Gastroesophageal sphincter (tissue), 4 donors: ENCODE results near the gene CLCN3. TPM values are rescaled to one million over a fixed set of nuclear protein-coding genes. Genes with fewer than 3 reads are reported as not detected.
"Not testable (repeated sequence)": the region's sequence is repeated elsewhere in the genome, so short reads cannot be mapped to it uniquely, and the experiment has no call there.

Source experiments
- ATAC-seq: fragments of 150-250 bp; one replicate; pipeline ENCODE4 v1.9.1; 2016; ENCODE audit warnings: mild to moderate bottlenecking, moderate library complexity
- H3K27ac ChIP-seq, 4 donors: fragments of 200-600 bp; sonication (generic) in 3 of 4; 1 replicate in 3 of 4; 2 replicates in 1 of 4; pipeline ENCODE4 v1.5.1; 2016 to 2019
- H3K27me3 ChIP-seq: fragments of 200-600 bp; sonication (generic); one replicate; pipeline ENCODE4 v1.5.1; 2019
- H3K36me3 ChIP-seq, 2 donors: fragments of 200-600 bp; sonication (generic); one replicate each; pipeline ENCODE4 v1.5.1; 2019; ENCODE audit warnings: control low read depth in 1 of 2
- H3K4me1 ChIP-seq, 3 donors: fragments of 200-600 bp; sonication (generic); 1 replicate in 2 of 3; 2 replicates in 1 of 3; pipeline ENCODE4 v1.5.1; 2016 to 2019; ENCODE audit warnings: control low read depth in 2 of 3
- H3K4me3 ChIP-seq, 2 donors: fragments of 200-600 bp; sonication (generic); one replicate each; pipeline ENCODE4 v1.5.1; 2019; ENCODE audit warnings: mild to moderate bottlenecking in 1 of 2, moderate library complexity in 1 of 2
- H3K9me3 ChIP-seq, 3 donors: fragments of 200-600 bp; sonication (generic); one replicate each; pipeline ENCODE4 v1.5.1; 2017 to 2019; ENCODE audit warnings: control low read depth in 2 of 3
- CTCF ChIP-seq, 4 experiments: fragments of 200-600 bp in 2 of 4; fragments of 450-650 bp in 2 of 4; sonication (generic) in 1 of 4; IDR thresholded peaks; one replicate each; pipeline ENCODE4 v1.5.1; 2017 to 2019; ENCODE audit warnings: antibody characterized with exemption in 4 of 4, mild to moderate bottlenecking in 2 of 4, moderate library complexity in 2 of 4
- EP300 ChIP-seq: sonication (generic); formaldehyde crosslinking; IDR thresholded peaks from one replicate; pipeline ENCODE4 v1.6.1; 2017; ENCODE audit warnings: antibody characterized with exemption, mild to moderate bottlenecking
- POLR2A ChIP-seq, 2 donors: fragments of 450-650 bp; IDR thresholded peaks; one replicate each; pipeline ENCODE4 v1.6.1; 2017; ENCODE audit warnings: antibody characterized with exemption in 2 of 2, mild to moderate bottlenecking in 2 of 2, moderate library complexity in 1 of 2
- POLR2AphosphoS5 ChIP-seq: sonication (generic); formaldehyde crosslinking; IDR thresholded peaks from one replicate; pipeline ENCODE4 v1.6.1; 2017; ENCODE audit warnings: antibody characterized with exemption
- WGBS, 2 donors: methylation state at CpG; one replicate each; pipeline ENCODE4 v1.1.5; 2018; ENCODE audit warnings: low coverage in 1 of 2; 5-methylcytosine and 5-hydroxymethylcytosine counted together
- total RNA-seq, 4 donors: library from RNA; depleted of rRNA; stranded (reverse); fragments of >200 nt; gene quantifications; one replicate each; pipeline ENCODE4 v1.1.0, GENCODE V29; 2016

The CLCN3 gene
- 10 to 100 TPM; 16.6 to 26.0 (median 22.6) TPM for total RNA-seq

DNA sequence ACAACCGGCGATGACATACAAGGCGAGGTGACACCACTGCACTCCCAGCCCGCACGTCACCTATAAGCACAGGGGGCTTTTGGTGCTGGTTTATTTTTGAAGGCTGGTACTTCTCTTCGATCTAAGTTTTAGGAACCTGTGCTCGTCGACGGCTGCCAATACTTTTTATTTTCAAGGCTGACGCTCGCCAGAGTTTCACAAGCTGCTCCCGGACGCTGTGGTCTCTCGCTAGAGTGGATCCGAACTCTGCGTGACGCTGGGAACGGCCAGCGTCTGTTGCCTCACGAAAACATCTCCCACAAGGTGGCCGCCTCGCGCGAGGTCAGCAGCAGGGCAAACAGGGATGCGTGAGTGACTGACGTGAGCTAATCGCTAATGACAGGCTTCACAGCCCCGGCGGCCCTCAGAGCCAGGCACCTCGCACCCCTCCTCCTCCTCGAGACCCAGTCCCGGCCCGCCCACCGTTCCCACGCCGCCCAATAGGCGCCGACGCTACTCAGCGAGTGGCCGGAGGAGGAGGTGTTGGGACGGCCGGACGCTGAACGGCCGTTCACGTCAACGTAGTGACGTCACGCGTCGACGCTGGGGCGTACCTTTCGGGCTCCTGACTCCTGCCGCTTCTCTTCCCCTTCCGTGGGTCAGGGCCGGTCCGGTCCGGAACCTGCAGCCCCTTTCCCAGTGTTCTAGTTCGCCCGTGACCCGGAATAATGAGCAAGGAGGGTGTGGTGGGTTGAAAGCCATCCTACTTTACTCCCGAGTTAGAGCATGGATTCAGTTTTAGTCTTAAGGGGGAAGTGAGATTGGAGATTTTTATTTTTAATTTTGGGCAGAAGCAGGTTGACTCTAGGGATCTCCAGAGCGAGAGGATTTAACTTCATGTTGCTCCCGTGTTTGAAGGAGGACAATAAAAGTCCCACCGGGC lies at the start of gene CLCN3:
Gene CLCN3, plus strand, starts transcription at position 621 of the 922 bp plus-strand sequence. CDS start 15,351 bp downstream, outside the sequence.
- peak within 1 kb of the TSS; percentile 83 to 96 (median 93) for H3K27ac ChIP-seq
- peak in 1 of 4 experiments; percentile 32 for TF ChIP-seq CTCF (IDR thresholded peaks at IDR 0.05)
- peak; percentile 92 for TF ChIP-seq POLR2AphosphoS5
- no peak for TF ChIP-seq EP300
- TF ChIP-seq POLR2A (IDR thresholded peaks at IDR 0.05): peak; percentile 86 to 87
- no peaks in the 10 kb centered on the region for H3K36me3 ChIP-seq
- ATAC-seq: peak; percentile 99
- no peaks in the 10 kb centered on the region for H3K27me3 ChIP-seq
- H3K4me3 ChIP-seq: peak within 1 kb of the TSS; percentile 67 to 69
- H3K4me1 ChIP-seq: peaks cover 0 to 35% (median 6%) of the 10 kb centered on the region in 3 donors
- 0 to 1% methylated on average over 18 to 19 of the region's 67 CpGs for WGBS, 2 donors
- no peaks in the 10 kb centered on the region for H3K9me3 ChIP-seq

DNA sequence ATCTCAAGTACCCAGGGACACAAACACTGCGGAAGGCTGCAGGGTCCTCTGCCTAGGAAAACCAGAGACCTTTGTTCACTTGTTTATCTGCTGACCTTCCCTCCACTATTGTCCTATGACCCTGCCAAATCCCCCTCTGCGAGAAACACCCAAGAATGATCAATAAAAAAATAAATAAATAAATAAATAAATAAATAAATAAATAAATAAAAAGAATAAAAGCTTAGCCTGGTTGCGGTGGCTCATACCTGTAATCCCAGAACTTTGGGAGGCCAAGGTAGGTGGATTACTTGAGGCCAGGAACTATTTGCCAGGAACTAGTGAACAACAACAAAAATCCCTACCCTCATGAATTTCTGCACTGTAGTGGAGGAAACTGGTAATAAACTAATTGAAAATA lies 49.4 kb upstream of the CLCN3 start:
- WGBS, 2 donors: 100% methylated on average over 1 of the region's 3 CpGs; no CpG with 5 or more reads in 1 of the 2 donors
- H3K9me3 ChIP-seq, H3K27me3 ChIP-seq, H3K4me3 ChIP-seq, H3K4me1 ChIP-seq, ATAC-seq, H3K27ac ChIP-seq: not testable (repeated sequence)
- peaks cover 0 to 36% of the 10 kb centered on the region in 2 donors for H3K36me3 ChIP-seq

DNA sequence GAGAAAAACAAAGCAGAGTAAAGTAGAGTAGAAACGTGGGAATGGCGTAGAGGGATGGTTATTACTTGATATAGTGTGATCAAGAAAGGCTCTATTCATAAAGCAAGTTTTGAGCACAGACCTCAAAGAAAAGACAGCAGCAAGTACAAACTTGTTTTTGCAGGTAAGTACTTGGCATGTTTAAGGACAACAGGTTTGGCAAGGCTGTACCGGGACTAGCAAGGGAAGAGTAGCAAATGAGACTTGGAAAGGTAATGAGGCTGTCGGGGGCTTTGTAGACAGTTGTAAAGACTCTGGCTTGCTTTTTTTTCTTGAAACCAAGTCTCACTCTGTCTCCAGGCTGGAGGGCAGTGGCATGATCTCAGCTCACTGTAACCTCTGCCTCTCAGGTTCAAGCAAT lies 48.9 kb upstream of the CLCN3 start:
- no peaks in the 10 kb centered on the region for H3K27me3 ChIP-seq

GRCh38 chr4:169573889-169574288 lies 46.5 kb upstream of the CLCN3 start:
- Histone ChIP-seq H3K27me3 (no peaks in the 10 kb centered on the region), H3K4me1 (no peaks in the 10 kb centered on the region), H3K4me3 (no peak overlapping the region), H3K36me3 (peaks cover 0 to 48% of the 10 kb centered on the region in 2 donors), H3K27ac (no peak overlapping the region), H3K9me3 (no peaks in the 10 kb centered on the region)
- no peak for ATAC-seq
- 91 to 100% methylated on average over 1 of the region's 1 CpG for WGBS, 2 donors
- TF ChIP-seq POLR2A (IDR thresholded peaks at IDR 0.05): no peak
- TF ChIP-seq POLR2AphosphoS5: no peak
- TF ChIP-seq EP300: no peak
- TF ChIP-seq CTCF (IDR thresholded peaks at IDR 0.05): no peak

More for the DNA sequence above, 48.9 kb upstream of the CLCN3 start:
- no peak for ATAC-seq
- 94 to 100% methylated on average over 1 to 4 of the region's 4 CpGs for WGBS, 2 donors
- Histone ChIP-seq H3K36me3 (peaks cover 0 to 40% of the 10 kb centered on the region in 2 donors), H3K4me1 (no peaks in the 10 kb centered on the region), H3K4me3 (no peak overlapping the region), H3K9me3 (no peaks in the 10 kb centered on the region), H3K27ac (no peak overlapping the region)
- TF ChIP-seq EP300: no peak
- no peak for TF ChIP-seq POLR2A (IDR thresholded peaks at IDR 0.05)
- no peak for TF ChIP-seq POLR2AphosphoS5
- TF ChIP-seq CTCF (IDR thresholded peaks at IDR 0.05): no peak

- no peak for ATAC-seq
- no peak overlapping the region for H3K4me3 ChIP-seq
- H3K9me3 ChIP-seq: no peaks in the 10 kb centered on the region
- no peak overlapping the region for H3K27ac ChIP-seq
- no peaks in the 10 kb centered on the region for H3K27me3 ChIP-seq
- no peaks in the 10 kb centered on the region for H3K4me1 ChIP-seq
- no peak for TF ChIP-seq POLR2AphosphoS5
- no peak for TF ChIP-seq CTCF (IDR thresholded peaks at IDR 0.05)
- TF ChIP-seq POLR2A (IDR thresholded peaks at IDR 0.05): no peak
- no peak for TF ChIP-seq EP300
- WGBS, 2 donors: 80 to 89% methylated on average over 2 of the region's 2 CpGs
- peaks cover 0 to 63% of the 10 kb centered on the region in 2 donors for H3K36me3 ChIP-seq
Observed at GRCh38 chr4:169582203-169582602, 38.2 kb upstream of the CLCN3 start.
